H1 (cell line): ENCODE measurements around the gene CNOT6. TPM values are rescaled to one million over a fixed set of nuclear protein-coding genes. Genes with fewer than 3 reads are reported as not detected.

Experiments used
- CTCF ChIA-PET: fragments of 300-600 bp; sonication (Branson Sonifier 250); formaldehyde crosslinking; loops from one replicate; lab custom pipeline; 2021; ENCODE audit not compliant: partially characterized antibody; lab: Charles Lee
- POLR2A ChIA-PET: fragments of 300-600 bp; sonication (Branson Sonifier 250); formaldehyde crosslinking; loops from one replicate; lab custom pipeline; 2021; ENCODE audit warnings: inconsistent platforms; ENCODE audit not compliant: partially characterized antibody; lab: Charles Lee
- DNase-seq, 2 experiments: peaks; one replicate each; pipeline versions ENCODE4 v3.0.0 to v3.0.0-alpha.2; 2010 to 2022; ENCODE audit warnings: low spot score in 2 of 2, low read depth in 1 of 2, mixed read lengths in 1 of 2
- FAIRE-seq: peaks from 2 replicates; lab custom pipeline; 2011; peaks lifted over from hg19 to GRCh38; lab: Jason Lieb, UNC
- H2AFZ ChIP-seq: 2 replicates; pipeline ENCODE4 v1.8.1; 2012; ENCODE audit warnings: low read length, inconsistent platforms
- H2AK5ac ChIP-seq: 2 replicates; pipeline ENCODE4 v1.6.1; 2013; ENCODE audit warnings: low read depth, low read length
- H2BK120ac ChIP-seq: replicated peaks from 2 replicates; pipeline ENCODE3; 2013; ENCODE audit warnings: low read depth, low read length, inconsistent platforms
- H2BK12ac ChIP-seq: 2 replicates; pipeline ENCODE4 v1.6.1; 2013; ENCODE audit warnings: low read depth, low read length
- H2BK15ac ChIP-seq: 2 replicates; pipeline ENCODE4 v1.6.1; 2013; ENCODE audit warnings: low read length
- H2BK20ac ChIP-seq: 2 replicates; pipeline ENCODE4 v1.6.1; 2013; ENCODE audit warnings: low read length
- H2BK5ac ChIP-seq: 2 replicates; pipeline ENCODE4 v1.6.1; 2013; ENCODE audit warnings: low read depth, low read length
- H3K14ac ChIP-seq: 2 replicates; pipeline ENCODE4 v1.6.1; 2013; ENCODE audit warnings: inconsistent platforms; ENCODE audit not compliant: insufficient read length
- H3K18ac ChIP-seq: 2 replicates; pipeline ENCODE4 v1.6.1; 2013; ENCODE audit warnings: low read length; ENCODE audit errors: extremely low read depth
- H3K23ac ChIP-seq: 2 replicates; pipeline ENCODE4 v1.6.1; 2013; ENCODE audit warnings: inconsistent platforms; ENCODE audit not compliant: insufficient read length
- H3K23me2 ChIP-seq: 2 replicates; pipeline ENCODE4 v1.6.1; 2013; ENCODE audit warnings: low read depth, low read length
- H3K27ac ChIP-seq: 2 replicates; pipeline ENCODE4 v1.6.1; 2011; ENCODE audit warnings: low read depth, low read length, inconsistent platforms
- H3K27me3 ChIP-seq, 4 experiments: replicated peaks in 1 of 4; 1 replicate in 1 of 4; 2 replicates in 3 of 4; pipeline versions ENCODE4 v1.6.1 to v1.8.1; 2011 to 2013; ENCODE audit warnings: low read length in 3 of 4, mild to moderate bottlenecking in 3 of 4, inconsistent platforms in 2 of 4, mixed read lengths in 2 of 4, moderate library complexity in 1 of 4; ENCODE audit not compliant: control insufficient read depth in 3 of 4, insufficient read depth in 3 of 4; ENCODE audit errors: extremely low read depth in 1 of 4
- H3K36me3 ChIP-seq, 4 experiments: 2 replicates each; pipeline versions ENCODE4 v1.6.1 to v1.8.1; 2011 to 2013; ENCODE audit warnings: mild to moderate bottlenecking in 4 of 4, low read length in 3 of 4, moderate library complexity in 2 of 4, control low read depth in 1 of 4, inconsistent platforms in 1 of 4; ENCODE audit not compliant: insufficient read depth in 4 of 4, control insufficient read depth in 2 of 4
- H3K4ac ChIP-seq: replicated peaks from 2 replicates; pipeline ENCODE3; 2013; ENCODE audit warnings: low read length, low read depth, mixed read lengths, inconsistent platforms; ENCODE audit not compliant: insufficient read length
- H3K4me1 ChIP-seq, 4 experiments: replicated peaks in 1 of 4; 1 replicate in 1 of 4; 2 replicates in 3 of 4; pipeline versions ENCODE4 v1.6.1 to v1.8.1; 2011 to 2013; ENCODE audit warnings: low read length in 3 of 4, inconsistent platforms in 2 of 4, mixed read lengths in 1 of 4; ENCODE audit not compliant: insufficient read depth in 4 of 4, control insufficient read depth in 3 of 4
- H3K4me2 ChIP-seq, 2 experiments: 2 replicates each; pipeline versions ENCODE4 v1.6.1 to v1.8.1; 2011 to 2013; ENCODE audit warnings: low read depth in 2 of 2, low read length in 2 of 2, control low read depth in 1 of 2, inconsistent platforms in 1 of 2, mild to moderate bottlenecking in 1 of 2; ENCODE audit not compliant: insufficient read depth in 1 of 2
- H3K4me3 ChIP-seq, 4 experiments: fragments of 200-600, 300-600 bp in 1 of 4; sonication (generic), shearing (Covaris generic), sonication (Bioruptor Twin) in 1 of 4; 2 replicates each; pipeline versions ENCODE4 v1.5.1 to v1.8.1; 2011 to 2016; ENCODE audit warnings: low read length in 4 of 4, low read depth in 3 of 4, control low read depth in 2 of 4, inconsistent platforms in 2 of 4, mild to moderate bottlenecking in 2 of 4, mixed read lengths in 1 of 4, moderate library complexity in 1 of 4; ENCODE audit not compliant: insufficient read depth in 2 of 4; ENCODE audit errors: extremely low read depth in 1 of 4
- H3K56ac ChIP-seq: replicated peaks from 2 replicates; pipeline ENCODE3; 2013; ENCODE audit warnings: low read depth, mild to moderate bottlenecking, mixed read lengths, low read length, inconsistent platforms; ENCODE audit not compliant: insufficient read length
- H3K79me1 ChIP-seq: 2 replicates; pipeline ENCODE4 v1.6.1; 2013; ENCODE audit warnings: low read depth, low read length, control low read depth
- H3K79me2 ChIP-seq, 2 experiments: 2 replicates each; pipeline versions ENCODE4 v1.6.1 to v1.8.1; 2012 to 2013; ENCODE audit warnings: low read length in 2 of 2, mild to moderate bottlenecking in 2 of 2, inconsistent platforms in 1 of 2; ENCODE audit not compliant: insufficient read depth in 2 of 2, control insufficient read depth in 1 of 2
- H3K9ac ChIP-seq, 4 experiments: replicated peaks in 1 of 4; 1 replicate in 1 of 4; 2 replicates in 3 of 4; pipeline versions ENCODE4 v1.6.1 to v1.8.1; 2011 to 2013; ENCODE audit warnings: low read depth in 3 of 4, low read length in 3 of 4, control low read depth in 2 of 4, mild to moderate bottlenecking in 2 of 4, moderate library complexity in 2 of 4, inconsistent platforms in 1 of 4; ENCODE audit errors: extremely low read depth in 1 of 4
- H3K9me3 ChIP-seq, 2 experiments: 2 replicates each; pipeline versions ENCODE4 v1.6.1 to v1.8.1; 2012 to 2013; ENCODE audit warnings: mild to moderate bottlenecking in 2 of 2, moderate library complexity in 2 of 2, control low read depth in 1 of 2, inconsistent platforms in 1 of 2, low read depth in 1 of 2, low read length in 1 of 2, mixed read lengths in 1 of 2; ENCODE audit not compliant: insufficient read depth in 2 of 2
- H4K20me1 ChIP-seq, 2 experiments: replicated peaks in 1 of 2; 2 replicates each; pipeline versions ENCODE3 to v1.8.1; 2011 to 2013; ENCODE audit warnings: inconsistent platforms in 2 of 2, low read length in 2 of 2, mild to moderate bottlenecking in 1 of 2; ENCODE audit not compliant: insufficient read depth in 2 of 2, control insufficient read depth in 1 of 2
- H4K5ac ChIP-seq: 2 replicates; pipeline ENCODE4 v1.6.1; 2013; ENCODE audit warnings: low read length, low read depth, mixed read lengths, inconsistent platforms; ENCODE audit not compliant: insufficient read length
- H4K8ac ChIP-seq: 2 replicates; pipeline ENCODE4 v1.8.0; 2013; ENCODE audit warnings: mild to moderate bottlenecking, moderate library complexity, low read length, inconsistent platforms; ENCODE audit not compliant: insufficient read depth; ENCODE audit errors: extremely low read depth
- H4K91ac ChIP-seq: replicated peaks from 2 replicates; pipeline ENCODE3; 2013; ENCODE audit warnings: low read length, mixed read lengths, inconsistent platforms; ENCODE audit not compliant: insufficient read length
- BCL11A ChIP-seq, 2 experiments: IDR thresholded peaks; one replicate each; pipeline ENCODE4 v1.6.1; 2011; ENCODE audit warnings: low read depth in 2 of 2, low read length in 2 of 2, mild to moderate bottlenecking in 2 of 2
- BRCA1 ChIP-seq: IDR thresholded peaks from 2 replicates; pipeline ENCODE4 v1.6.1; 2012; ENCODE audit warnings: low read depth, low read length, improper control_type of control experiment
- CREB1 ChIP-seq: IDR thresholded peaks from 2 replicates; pipeline ENCODE4 v1.6.1; 2012; ENCODE audit warnings: inconsistent platforms
- CTBP2 ChIP-seq: IDR thresholded peaks from 2 replicates; pipeline ENCODE4 v1.7.0; 2011; ENCODE audit warnings: borderline replicate concordance, mild to moderate bottlenecking, moderate library complexity, mixed read lengths, low read length; ENCODE audit not compliant: insufficient read depth, insufficient read length
- SIRT6 ChIP-seq: IDR thresholded peaks from one replicate; pipeline ENCODE4 v1.7.1; 2012; ENCODE audit warnings: low read length, inconsistent platforms
- TCF12 ChIP-seq: IDR thresholded peaks from 2 replicates; pipeline ENCODE4 v1.6.1; 2011; ENCODE audit warnings: low read depth, mild to moderate bottlenecking, low read length
- WGBS, 2 experiments: shearing (Covaris generic) in 1 of 2; methylation state at CpG; one replicate each; pipeline versions ENCODE4 v1.1.6 to v1.1.7; 2013 to 2015; ENCODE audit warnings: low lambda C conversion rate in 2 of 2, mixed read lengths in 2 of 2, inconsistent platforms in 1 of 2, low coverage in 1 of 2, missing lambda C conversion rate in 1 of 2; ENCODE audit not compliant: insufficient replicate concordance in 2 of 2, insufficient coverage in 1 of 2, insufficient read length in 1 of 2; ENCODE audit errors: extremely low coverage in 1 of 2, missing lambda C conversion rate in 1 of 2; 5-methylcytosine and 5-hydroxymethylcytosine counted together
- polyA plus RNA-seq, 7 experiments: library from polyadenylated mRNA; depleted of rRNA in 3 of 7; stranded (reverse) in 5 of 7; unstranded in 2 of 7; fragments of >200 nt in 5 of 7; fragments of 200-250 nt in 2 of 7; gene quantifications; 1 replicate in 5 of 7; 2 replicates in 1 of 7; 4 replicates in 1 of 7; pipeline versions ENCODE4 v1.2.1 to v1.2.3, GENCODE V29; 2011 to 2013; ENCODE audit warnings: missing spikeins in 2 of 7, mixed read lengths in 2 of 7
- total RNA-seq: library from RNA; stranded (reverse); fragmentation: NEBNext Ultra II Directional; extraction: Animal tissue kit (Norgen Biotek cat#: 25700); gene quantifications from 2 replicates; pipeline ENCODE4 v1.2.1, GENCODE V29; 2021

Gene CNOT6
- total and polyA plus RNA-seq, 2 of the 8 experiments (the other 6 are each of a cell fraction or from before 2014, with no cell fraction given), result 10.7 to 45.4 TPM

- peaks cover 0 to 59% (median 17%) of the 10 kb centered on the region in 4 experiments; a peak in 7 of 8 replicates for H3K36me3 ChIP-seq
- no peak overlapping the region for H3K4me3 ChIP-seq
- H4K91ac ChIP-seq, result no peak overlapping the region
- H3K23ac ChIP-seq, result no peak overlapping the region
- WGBS, 2 experiments, result 89% methylated on average over 3 of the region's 3 CpGs; no CpG with 5 or more reads in 1 of the 2 experiments
- H3K79me1 ChIP-seq, result no peaks in the 10 kb centered on the region
- no peak overlapping the region for H2AK5ac ChIP-seq
- no peak overlapping the region for H3K14ac ChIP-seq
- no peak overlapping the region for H3K56ac ChIP-seq
- POLR2A ChIA-PET, result interaction anchor here (0.5 to 1.0 kb wide), 2 partner anchors 8 to 50 kb away, joined by 3 read pairs; no protein-coding TSS in a partner anchor
- H4K5ac ChIP-seq, result no peak overlapping the region
- no peaks in the 10 kb centered on the region for H3K9me3 ChIP-seq
- no peak overlapping the region for H2BK12ac ChIP-seq
- H2BK120ac ChIP-seq, result no peak overlapping the region
- no peak for TF ChIP-seq CREB1
- no peak for TF ChIP-seq BRCA1
- no peak for TF ChIP-seq TCF12
- TF ChIP-seq CTBP2, result no peak
- no peak for TF ChIP-seq SIRT6
- TF ChIP-seq BCL11A (IDR thresholded peaks at IDR 0.05; ENCODE audit: low read depth in 2 of 2, low read length in 2 of 2), result no peak
- no peaks in the 10 kb centered on the region for H3K23me2 ChIP-seq
- H4K20me1 ChIP-seq, result peaks cover 3 to 4% of the 10 kb centered on the region in 2 experiments
- H4K8ac ChIP-seq, result no peak overlapping the region
- CTCF ChIA-PET, result interaction anchor here (1.2 kb wide), 1 partner anchor 52 kb away, joined by 5 read pairs; no protein-coding TSS in a partner anchor
- no peak overlapping the region for H3K4me2 ChIP-seq
- no peak overlapping the region for H3K4ac ChIP-seq
- no peaks in the 10 kb centered on the region for H3K27me3 ChIP-seq
- no peaks in the 10 kb centered on the region; a peak in 1 of 7 replicates for H3K4me1 ChIP-seq
- H3K27ac ChIP-seq, result no peak overlapping the region
- no peak overlapping the region for H3K9ac ChIP-seq
- H3K18ac ChIP-seq, result no peak overlapping the region
- no peak overlapping the region for H2BK15ac ChIP-seq
- H2BK5ac ChIP-seq, result no peak overlapping the region
- DNase-seq (no peak), FAIRE-seq (no peak)
- H2BK20ac ChIP-seq, result no peak overlapping the region
- no peak overlapping the region for H2AFZ ChIP-seq
- peaks cover under 1 to 38% of the 10 kb centered on the region in 2 experiments; a peak in 3 of 4 replicates for H3K79me2 ChIP-seq
Observed at GRCh38 chr5:180553530-180553929, 59.4 kb downstream of the CNOT6 start.
